ENCODE results near the gene TRPM4. TPM values are rescaled to one million over a fixed set of nuclear protein-coding genes. Genes with fewer than 3 reads are reported as not detected.

TRPM4 gene
- total and polyA plus RNA-seq, 2 of the 8 experiments (the other 6 are each of a cell fraction or from before 2014, with no cell fraction given), result 11.3 to 13.3 TPM

- peak in 1 of 2 experiments; percentile 2; a peak in 1 of 4 replicates for TF ChIP-seq RAD21 (IDR thresholded peaks at IDR 0.05 in 1 of 2, conservative IDR thresholded peaks at IDR 0.05 in 1 of 2; ENCODE audit: low read depth in 2 of 2, low read length in 2 of 2)
- peak; percentile 70 for TF ChIP-seq TAF7 (optimal IDR thresholded peaks at IDR 0.05; ENCODE audit: borderline replicate concordance, low read depth, low read length)
- TF ChIP-seq KDM4A (IDR thresholded peaks at IDR 0.05; ENCODE audit: low read depth, low read length, severe bottlenecking), result peak; percentile 87
- TF ChIP-seq ASH2L (IDR thresholded peaks at IDR 0.05; ENCODE audit: low read length), result peak; percentile 52
- no peak for TF ChIP-seq KDM5A (IDR thresholded peaks at IDR 0.05; ENCODE audit: low read length)
- no peak for TF ChIP-seq SUZ12 (IDR thresholded peaks at IDR 0.05; ENCODE audit: low read length)
- TF ChIP-seq, protein P1, sequence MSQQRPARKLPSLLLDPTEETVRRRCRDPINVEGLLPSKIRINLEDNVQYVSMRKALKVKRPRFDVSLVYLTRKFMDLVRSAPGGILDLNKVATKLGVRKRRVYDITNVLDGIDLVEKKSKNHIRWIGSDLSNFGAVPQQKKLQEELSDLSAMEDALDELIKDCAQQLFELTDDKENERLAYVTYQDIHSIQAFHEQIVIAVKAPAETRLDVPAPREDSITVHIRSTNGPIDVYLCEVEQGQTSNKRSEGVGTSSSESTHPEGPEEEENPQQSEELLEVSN (IDR thresholded peaks at IDR 0.05), result peak; percentile 60
- TF ChIP-seq RBBP5 (IDR thresholded peaks at IDR 0.05; ENCODE audit: borderline replicate concordance, low read depth, low read length), result peak; percentile 42; the same call in 1 of the 2 replicates
These were observed at the start of gene TRPM4 (continued) for GRCh38 chr19:49157445-49158224.
